ENCODE results near the gene LRRN1.

Gene LRRN1

GRCh38 chr3:3804560-3804959 is 5.3 kb downstream of the LRRN1 start:
- Histone ChIP-seq H3K9ac (ENCODE audit: low read length in 5 of 5) (no peak overlapping the region), H3K4me1 (ENCODE audit: control insufficient read depth in 5 of 5, insufficient read depth in 5 of 5, low read length in 5 of 5) (peaks cover 0 to 21% (median 17%) of the 10 kb centered on the region in 5 donors), H3K36me3 (ENCODE audit: control insufficient read depth in 5 of 5, insufficient read depth in 5 of 5, low read length in 5 of 5) (peaks cover 0 to 3% (median 0%) of the 10 kb centered on the region in 5 donors), H3K27ac (ENCODE audit: low read depth, low read length) (no peak overlapping the region), H3K4me3 (ENCODE audit: low read depth in 1 of 5, low read length in 5 of 5) (no peak overlapping the region), H3K9me3 (ENCODE audit: control insufficient read depth in 5 of 5, low read length in 5 of 5) (no peaks in the 10 kb centered on the region), H3K27me3 (ENCODE audit: control insufficient read depth in 5 of 5, insufficient read depth in 4 of 5, low read length in 5 of 5) (peaks cover 5 to 35% (median 15%) of the 10 kb centered on the region in 5 donors)

GRCh38 chr3:3806092-3806491 is 6.9 kb downstream of the LRRN1 start:
- H3K36me3 ChIP-seq (ENCODE audit: control insufficient read depth in 5 of 5, insufficient read depth in 5 of 5, low read length in 5 of 5): peaks cover 0 to 3% (median 0%) of the 10 kb centered on the region in 5 donors
- H3K27me3 ChIP-seq (ENCODE audit: control insufficient read depth in 5 of 5, insufficient read depth in 4 of 5, low read length in 5 of 5): peaks cover 0 to 20% (median 8%) of the 10 kb centered on the region in 5 donors
- H3K4me1 ChIP-seq (ENCODE audit: control insufficient read depth in 5 of 5, insufficient read depth in 5 of 5, low read length in 5 of 5): peaks cover 0 to 5% (median 1%) of the 10 kb centered on the region in 5 donors
- H3K4me3 ChIP-seq (ENCODE audit: low read depth in 1 of 5, low read length in 5 of 5): no peak overlapping the region
- no peaks in the 10 kb centered on the region for H3K9me3 ChIP-seq (ENCODE audit: control insufficient read depth in 5 of 5, low read length in 5 of 5)
- no peak overlapping the region for H3K9ac ChIP-seq (ENCODE audit: low read length in 5 of 5)
- H3K27ac ChIP-seq (ENCODE audit: low read depth, low read length): no peak overlapping the region

- H3K27me3 ChIP-seq (ENCODE audit: control insufficient read depth in 5 of 5, insufficient read depth in 4 of 5, low read length in 5 of 5): peaks cover 0 to 12% (median 6%) of the 10 kb centered on the region in 5 donors
Observed at GRCh38 chr3:3806856-3807255, 7.6 kb downstream of the LRRN1 start.

GRCh38 chr3:3813013-3813412 is 13.8 kb downstream of the LRRN1 start:
- no peaks in the 10 kb centered on the region for H3K27me3 ChIP-seq (ENCODE audit: control insufficient read depth in 5 of 5, insufficient read depth in 4 of 5, low read length in 5 of 5)
- H3K9me3 ChIP-seq (ENCODE audit: control insufficient read depth in 5 of 5, low read length in 5 of 5): no peaks in the 10 kb centered on the region
- H3K27ac ChIP-seq (ENCODE audit: low read depth, low read length): no peak overlapping the region
- no peak overlapping the region for H3K4me3 ChIP-seq (ENCODE audit: low read depth in 1 of 5, low read length in 5 of 5)
- H3K36me3 ChIP-seq (ENCODE audit: control insufficient read depth in 5 of 5, insufficient read depth in 5 of 5, low read length in 5 of 5): no peaks in the 10 kb centered on the region
- H3K9ac ChIP-seq (ENCODE audit: low read length in 5 of 5): no peak overlapping the region
- no peaks in the 10 kb centered on the region for H3K4me1 ChIP-seq (ENCODE audit: control insufficient read depth in 5 of 5, insufficient read depth in 5 of 5, low read length in 5 of 5)

More at GRCh38 chr3:3806856-3807255, 7.6 kb downstream of the LRRN1 start:
- Histone ChIP-seq H3K27ac (ENCODE audit: low read depth, low read length) (no peak overlapping the region), H3K4me3 (ENCODE audit: low read depth in 1 of 5, low read length in 5 of 5) (no peak overlapping the region), H3K9me3 (ENCODE audit: control insufficient read depth in 5 of 5, low read length in 5 of 5) (no peaks in the 10 kb centered on the region), H3K4me1 (ENCODE audit: control insufficient read depth in 5 of 5, insufficient read depth in 5 of 5, low read length in 5 of 5) (no peaks in the 10 kb centered on the region), H3K36me3 (ENCODE audit: control insufficient read depth in 5 of 5, insufficient read depth in 5 of 5, low read length in 5 of 5) (peaks cover 0 to 3% (median 0%) of the 10 kb centered on the region in 5 donors), H3K9ac (ENCODE audit: low read length in 5 of 5) (no peak overlapping the region)

- no peak overlapping the region for H3K9ac ChIP-seq (ENCODE audit: low read length in 5 of 5)
- H3K27me3 ChIP-seq (ENCODE audit: control insufficient read depth in 5 of 5, insufficient read depth in 4 of 5, low read length in 5 of 5): no peaks in the 10 kb centered on the region
- no peaks in the 10 kb centered on the region for H3K4me1 ChIP-seq (ENCODE audit: control insufficient read depth in 5 of 5, insufficient read depth in 5 of 5, low read length in 5 of 5)
- H3K9me3 ChIP-seq (ENCODE audit: control insufficient read depth in 5 of 5, low read length in 5 of 5): no peaks in the 10 kb centered on the region
- no peak overlapping the region for H3K4me3 ChIP-seq (ENCODE audit: low read depth in 1 of 5, low read length in 5 of 5)
- H3K36me3 ChIP-seq (ENCODE audit: control insufficient read depth in 5 of 5, insufficient read depth in 5 of 5, low read length in 5 of 5): peaks cover 0 to 5% (median 0%) of the 10 kb centered on the region in 5 donors
- no peak overlapping the region for H3K27ac ChIP-seq (ENCODE audit: low read depth, low read length)
Observed at GRCh38 chr3:3815206-3815605, 16.0 kb downstream of the LRRN1 start.

- peaks cover 0 to 9% (median 2%) of the 10 kb centered on the region in 5 donors for H3K36me3 ChIP-seq (ENCODE audit: control insufficient read depth in 5 of 5, insufficient read depth in 5 of 5, low read length in 5 of 5)
- H3K9ac ChIP-seq (ENCODE audit: low read length in 5 of 5): no peak overlapping the region
- H3K9me3 ChIP-seq (ENCODE audit: control insufficient read depth in 5 of 5, low read length in 5 of 5): no peaks in the 10 kb centered on the region
- H3K4me1 ChIP-seq (ENCODE audit: control insufficient read depth in 5 of 5, insufficient read depth in 5 of 5, low read length in 5 of 5): no peaks in the 10 kb centered on the region
- H3K27ac ChIP-seq (ENCODE audit: low read depth, low read length): no peak overlapping the region
- H3K27me3 ChIP-seq (ENCODE audit: control insufficient read depth in 5 of 5, insufficient read depth in 4 of 5, low read length in 5 of 5): no peaks in the 10 kb centered on the region
- H3K4me3 ChIP-seq (ENCODE audit: low read depth in 1 of 5, low read length in 5 of 5): no peak overlapping the region
Observed at GRCh38 chr3:3816034-3816433, 16.8 kb downstream of the LRRN1 start.

- H3K4me1 ChIP-seq (ENCODE audit: control insufficient read depth in 5 of 5, insufficient read depth in 5 of 5, low read length in 5 of 5): no peaks in the 10 kb centered on the region
- no peaks in the 10 kb centered on the region for H3K27me3 ChIP-seq (ENCODE audit: control insufficient read depth in 5 of 5, insufficient read depth in 4 of 5, low read length in 5 of 5)
- no peak overlapping the region for H3K4me3 ChIP-seq (ENCODE audit: low read depth in 1 of 5, low read length in 5 of 5)
Observed at GRCh38 chr3:3817865-3818264, 18.6 kb downstream of the LRRN1 start.

GRCh38 chr3:3821777-3822176 is 22.5 kb downstream of the LRRN1 start:
- Histone ChIP-seq H3K27me3 (ENCODE audit: control insufficient read depth in 5 of 5, insufficient read depth in 4 of 5, low read length in 5 of 5) (no peaks in the 10 kb centered on the region), H3K4me1 (ENCODE audit: control insufficient read depth in 5 of 5, insufficient read depth in 5 of 5, low read length in 5 of 5) (no peaks in the 10 kb centered on the region), H3K4me3 (ENCODE audit: low read depth in 1 of 5, low read length in 5 of 5) (no peak overlapping the region), H3K9ac (ENCODE audit: low read length in 5 of 5) (no peak overlapping the region), H3K9me3 (ENCODE audit: control insufficient read depth in 5 of 5, low read length in 5 of 5) (no peaks in the 10 kb centered on the region), H3K36me3 (ENCODE audit: control insufficient read depth in 5 of 5, insufficient read depth in 5 of 5, low read length in 5 of 5) (peaks cover 0 to 9% (median 2%) of the 10 kb centered on the region in 5 donors), H3K27ac (ENCODE audit: low read depth, low read length) (no peak overlapping the region)

More at GRCh38 chr3:3817865-3818264, 18.6 kb downstream of the LRRN1 start:
- H3K27ac ChIP-seq (ENCODE audit: low read depth, low read length): no peak overlapping the region
- H3K9me3 ChIP-seq (ENCODE audit: control insufficient read depth in 5 of 5, low read length in 5 of 5): no peaks in the 10 kb centered on the region
- H3K9ac ChIP-seq (ENCODE audit: low read length in 5 of 5): no peak overlapping the region
- H3K36me3 ChIP-seq (ENCODE audit: control insufficient read depth in 5 of 5, insufficient read depth in 5 of 5, low read length in 5 of 5): peaks cover 0 to 9% (median 2%) of the 10 kb centered on the region in 5 donors

- no peaks in the 10 kb centered on the region for H3K9me3 ChIP-seq (ENCODE audit: control insufficient read depth in 5 of 5, low read length in 5 of 5)
- peaks cover 0 to 8% (median 2%) of the 10 kb centered on the region in 5 donors for H3K36me3 ChIP-seq (ENCODE audit: control insufficient read depth in 5 of 5, insufficient read depth in 5 of 5, low read length in 5 of 5)
- no peak overlapping the region for H3K4me3 ChIP-seq (ENCODE audit: low read depth in 1 of 5, low read length in 5 of 5)
- H3K27me3 ChIP-seq (ENCODE audit: control insufficient read depth in 5 of 5, insufficient read depth in 4 of 5, low read length in 5 of 5): no peaks in the 10 kb centered on the region
- H3K9ac ChIP-seq (ENCODE audit: low read length in 5 of 5): no peak overlapping the region
- no peaks in the 10 kb centered on the region for H3K4me1 ChIP-seq (ENCODE audit: control insufficient read depth in 5 of 5, insufficient read depth in 5 of 5, low read length in 5 of 5)
- H3K27ac ChIP-seq (ENCODE audit: low read depth, low read length): no peak overlapping the region
Observed at GRCh38 chr3:3825035-3825434, 25.8 kb downstream of the LRRN1 start.

- peaks cover 0 to under 1% (median 0%) of the 10 kb centered on the region in 5 donors for H3K36me3 ChIP-seq (ENCODE audit: control insufficient read depth in 5 of 5, insufficient read depth in 5 of 5, low read length in 5 of 5)
- no peaks in the 10 kb centered on the region for H3K27me3 ChIP-seq (ENCODE audit: control insufficient read depth in 5 of 5, insufficient read depth in 4 of 5, low read length in 5 of 5)
- H3K4me3 ChIP-seq (ENCODE audit: low read depth in 1 of 5, low read length in 5 of 5): no peak overlapping the region
- H3K4me1 ChIP-seq (ENCODE audit: control insufficient read depth in 5 of 5, insufficient read depth in 5 of 5, low read length in 5 of 5): no peaks in the 10 kb centered on the region
- H3K9ac ChIP-seq (ENCODE audit: low read length in 5 of 5): no peak overlapping the region
- H3K9me3 ChIP-seq (ENCODE audit: control insufficient read depth in 5 of 5, low read length in 5 of 5): no peaks in the 10 kb centered on the region
- no peak overlapping the region for H3K27ac ChIP-seq (ENCODE audit: low read depth, low read length)
Observed at GRCh38 chr3:3826521-3826920, 27.3 kb downstream of the LRRN1 start.

Measured in subcutaneous abdominal adipose tissue (tissue), 5 donors.